ENCODE data around the gene PAQR4.

Gene PAQR4

GRCh38 chr16:3013998-3014690 lies 45.0 kb downstream of the PAQR4 start:
- ChIA-PET CTCF (interaction anchor here (0.7 kb wide), 1 partner anchor 14 kb away, joined by 3 read pairs; no protein-coding TSS in a partner anchor), POLR2A (interaction anchor here (0.6 kb wide), 1 partner anchor 21 kb away, joined by 9 read pairs; no protein-coding TSS in a partner anchor)
- Histone ChIP-seq H3K4me1 (ENCODE audit: control insufficient read depth, insufficient read depth, low read length) (no peaks in the 10 kb centered on the region; the same call in 1 of the 2 replicates), H3K4me3 (ENCODE audit: low read depth, low read length) (no peak overlapping the region), H3K36me3 (ENCODE audit: control insufficient read depth in 2 of 2, insufficient read depth in 1 of 2, low read length in 2 of 2) (no peaks in the 10 kb centered on the region), H3K27ac (ENCODE audit: extremely low read depth, low read depth, low read length) (no peak overlapping the region), H3K9me3 (ENCODE audit: control insufficient read depth, insufficient read depth, low read depth, low read length) (no peaks in the 10 kb centered on the region)
- TF ChIP-seq ZNF354C (tag by site-specific recombination; IDR thresholded peaks at IDR 0.05; ENCODE audit: borderline replicate concordance, low read depth): no peak
- TF ChIP-seq ZNF404 (tag by site-specific recombination; IDR thresholded peaks at IDR 0.05): no peak
- no peak for TF ChIP-seq HOXC10 (CRISPR knock-in tag; IDR thresholded peaks at IDR 0.05)
- TF ChIP-seq HOXD13 (CRISPR knock-in tag; IDR thresholded peaks at IDR 0.05; ENCODE audit: borderline replicate concordance): no peak
- TF ChIP-seq KLF7 (tag by site-specific recombination; IDR thresholded peaks at IDR 0.05; ENCODE audit: borderline replicate concordance): no peak
- no peak for TF ChIP-seq ZNF132 (tag by site-specific recombination; IDR thresholded peaks at IDR 0.05; ENCODE audit: borderline replicate concordance)
- TF ChIP-seq ZBTB10 (tag by site-specific recombination; IDR thresholded peaks at IDR 0.05): no peak
- no peak for TF ChIP-seq SP3 (tag by site-specific recombination; IDR thresholded peaks at IDR 0.05)

GRCh38 chr16:3014971-3015370 lies 45.8 kb downstream of the PAQR4 start:
- peak; percentile 90; the same call in 1 of the 2 replicates for TF ChIP-seq ZBTB6 (tag by site-specific recombination; IDR thresholded peaks at IDR 0.05)
- no peak for TF ChIP-seq ZBTB7A (tag by site-specific recombination; IDR thresholded peaks at IDR 0.05; ENCODE audit: low read depth)
- CTCF ChIA-PET: interaction anchor here (0.6 kb wide), 2 partner anchors 58 to 69 kb away, joined by 3 read pairs; no protein-coding TSS in a partner anchor
- Histone ChIP-seq H3K9me3 (ENCODE audit: control insufficient read depth, insufficient read depth, low read depth, low read length) (no peaks in the 10 kb centered on the region), H3K36me3 (ENCODE audit: control insufficient read depth in 2 of 2, insufficient read depth in 1 of 2, low read length in 2 of 2) (no peaks in the 10 kb centered on the region), H3K27ac (ENCODE audit: extremely low read depth, low read depth, low read length) (no peak overlapping the region), H3K4me3 (ENCODE audit: low read depth, low read length) (no peak overlapping the region), H3K4me1 (ENCODE audit: control insufficient read depth, insufficient read depth, low read length) (no peaks in the 10 kb centered on the region; the same call in 1 of the 2 replicates)
- POLR2A ChIA-PET: no interaction called here

DNA sequence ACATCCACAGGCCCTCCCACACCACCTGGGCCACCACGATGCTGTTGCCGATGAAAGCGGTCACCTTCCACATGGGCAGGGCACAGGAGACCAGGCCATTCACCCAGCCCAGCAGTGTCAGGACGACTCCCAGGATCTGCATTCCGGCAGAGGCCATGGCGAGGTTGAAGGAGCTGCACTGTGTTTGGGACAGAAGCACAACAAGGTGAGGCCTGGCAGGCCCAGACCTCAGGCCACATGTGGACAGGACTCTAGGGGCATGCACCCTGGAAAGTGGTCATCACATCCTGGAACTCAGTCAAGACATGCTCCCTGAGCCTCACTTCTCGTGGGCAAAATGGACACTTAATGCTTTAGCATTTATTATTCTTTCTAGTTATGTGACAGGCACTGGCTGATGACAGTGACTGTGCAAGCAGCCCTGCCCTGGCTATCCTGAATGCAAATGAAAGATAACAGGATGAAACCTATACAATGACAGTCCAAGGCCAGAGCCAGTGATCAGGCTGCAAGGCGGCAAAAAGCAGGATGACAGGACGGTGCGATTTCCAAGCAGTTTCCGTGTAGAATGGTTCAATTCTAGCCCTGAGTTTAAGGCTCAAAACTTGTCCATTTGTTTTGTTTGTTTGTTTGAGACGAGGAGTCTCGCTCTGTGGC lies 46.8 kb downstream of the PAQR4 start:
- CTCF ChIA-PET: no interaction called here
- H3K4me1 ChIP-seq (ENCODE audit: control insufficient read depth, insufficient read depth, low read length): peaks cover 2% of the 10 kb centered on the region; the same call in 1 of the 2 replicates
- H3K9me3 ChIP-seq (ENCODE audit: control insufficient read depth, insufficient read depth, low read depth, low read length): no peaks in the 10 kb centered on the region
- no peak overlapping the region for H3K4me3 ChIP-seq (ENCODE audit: low read depth, low read length)
- H3K27ac ChIP-seq (ENCODE audit: extremely low read depth, low read depth, low read length): no peak overlapping the region
- no peak for TF ChIP-seq HOXA7 (CRISPR knock-in tag; IDR thresholded peaks at IDR 0.05; ENCODE audit: borderline replicate concordance)
- TF ChIP-seq ZNF600 (tag by site-specific recombination; IDR thresholded peaks at IDR 0.05): peak; percentile 70
- H3K36me3 ChIP-seq (ENCODE audit: control insufficient read depth in 2 of 2, insufficient read depth in 1 of 2, low read length in 2 of 2): no peaks in the 10 kb centered on the region
- POLR2A ChIA-PET: no interaction called here

GRCh38 chr16:3017344-3017743 lies 48.2 kb downstream of the PAQR4 start:
- H3K4me3 ChIP-seq (ENCODE audit: low read depth, low read length): no peak overlapping the region
- ChIA-PET CTCF (no interaction called here), POLR2A (no interaction called here)
- H3K27ac ChIP-seq (ENCODE audit: extremely low read depth, low read depth, low read length): no peak overlapping the region
- peaks cover 12% of the 10 kb centered on the region for H3K4me1 ChIP-seq (ENCODE audit: control insufficient read depth, insufficient read depth, low read length)
- no peaks in the 10 kb centered on the region for H3K9me3 ChIP-seq (ENCODE audit: control insufficient read depth, insufficient read depth, low read depth, low read length)
- H3K36me3 ChIP-seq (ENCODE audit: control insufficient read depth in 2 of 2, insufficient read depth in 1 of 2, low read length in 2 of 2): no peaks in the 10 kb centered on the region
- TF ChIP-seq ZNF121 (tag by site-specific recombination; IDR thresholded peaks at IDR 0.05) (no peak), PRDM4 (tag by site-specific recombination; IDR thresholded peaks at IDR 0.05) (no peak), PRDM10 (tag by site-specific recombination; IDR thresholded peaks at IDR 0.05) (no peak), ZBTB48 (tag by site-specific recombination; IDR thresholded peaks at IDR 0.05) (no peak)

All from HEK293 (cell line).